Suppressor macrophage treated with lipopolysaccharide for 1 hour (primary cell): ENCODE measurements around the gene GAK.
"Not testable (repeated sequence)": the region's sequence is repeated elsewhere in the genome, so short reads cannot be mapped to it uniquely, and the experiment has no call there.

Experiments
- DNase-seq, 3 donors: peaks; one replicate each; pipeline ENCODE4 v3.0.0-alpha.2; 2020 to 2022

The GAK gene

DNA sequence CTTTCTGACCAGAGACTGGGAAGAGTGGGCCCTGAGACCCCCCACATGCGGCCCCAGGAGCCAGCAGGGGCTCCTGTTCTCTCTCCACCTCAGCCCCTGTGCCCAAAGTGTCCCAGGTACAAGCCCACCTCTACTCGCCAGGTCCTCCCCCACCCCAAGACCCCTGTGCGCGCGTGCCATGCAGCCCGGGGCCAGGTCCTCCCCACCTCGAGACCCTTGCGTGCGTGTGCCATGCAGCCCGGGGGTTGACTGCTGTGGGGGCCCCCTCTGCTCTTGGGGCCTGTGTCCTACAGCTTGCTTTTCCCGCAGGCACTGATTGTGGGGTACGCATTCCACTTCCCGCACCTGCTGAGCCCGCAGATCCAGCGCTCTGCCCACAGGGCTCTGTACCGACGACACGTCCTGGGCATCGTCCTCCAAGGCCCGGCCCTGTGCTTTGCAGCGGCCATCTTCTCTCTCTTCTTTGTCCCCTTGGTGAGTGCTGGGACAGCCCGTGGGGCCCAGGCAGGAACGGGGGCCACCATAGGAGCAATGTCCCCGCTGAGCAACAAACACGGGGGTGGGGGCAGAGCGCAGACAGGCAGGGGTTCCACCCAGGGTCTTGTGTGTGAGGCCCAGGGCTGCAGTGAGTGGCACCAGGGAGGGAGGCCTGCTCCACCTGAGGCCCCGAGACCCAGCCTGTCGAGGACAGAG is 20.9 kb upstream of the GAK start:
- DNase-seq: no peak

DNA sequence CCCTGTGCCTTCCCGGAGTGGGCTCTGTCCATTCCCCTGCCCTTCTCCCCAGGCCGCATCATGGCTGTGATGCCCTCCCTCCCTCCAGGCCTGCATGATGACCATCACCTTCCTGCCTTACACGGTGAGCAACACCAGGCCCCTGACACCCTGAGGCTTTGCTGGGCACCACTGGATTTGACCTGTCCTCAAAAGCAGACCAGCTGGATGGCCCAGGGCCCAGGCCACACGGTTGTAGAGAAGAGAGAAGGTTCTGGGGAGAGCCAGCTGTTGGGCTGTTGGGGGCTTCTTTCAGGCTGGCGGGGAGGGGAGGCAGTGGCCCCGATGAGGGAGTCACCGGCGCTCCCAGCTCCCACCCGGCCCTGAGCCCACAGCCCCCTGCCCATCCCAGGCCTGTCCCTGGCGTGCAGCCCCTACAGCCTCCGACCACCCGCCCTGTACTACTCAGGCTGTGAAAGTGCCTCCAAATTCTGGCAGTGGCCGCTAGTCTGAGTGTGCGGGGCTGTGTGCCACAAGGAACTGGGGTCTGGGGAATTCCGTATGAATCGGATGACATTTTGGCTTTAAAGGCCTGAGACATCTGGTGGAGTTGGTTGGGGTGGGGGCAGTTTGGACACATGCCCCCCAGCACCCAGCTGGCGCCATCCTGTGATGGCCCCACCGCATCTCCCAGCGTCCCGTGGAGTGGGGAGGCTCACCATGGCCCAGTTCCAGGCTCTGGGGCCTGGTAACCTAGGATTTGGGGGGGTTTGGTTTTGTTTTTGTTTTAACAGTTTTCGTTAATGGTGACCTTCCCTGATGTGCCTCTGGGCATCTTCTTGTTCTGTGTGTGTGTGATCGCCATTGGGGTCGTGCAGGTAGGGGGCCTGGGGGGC is 19.7 kb upstream of the GAK start:
- DNase-seq: no peak

DNA sequence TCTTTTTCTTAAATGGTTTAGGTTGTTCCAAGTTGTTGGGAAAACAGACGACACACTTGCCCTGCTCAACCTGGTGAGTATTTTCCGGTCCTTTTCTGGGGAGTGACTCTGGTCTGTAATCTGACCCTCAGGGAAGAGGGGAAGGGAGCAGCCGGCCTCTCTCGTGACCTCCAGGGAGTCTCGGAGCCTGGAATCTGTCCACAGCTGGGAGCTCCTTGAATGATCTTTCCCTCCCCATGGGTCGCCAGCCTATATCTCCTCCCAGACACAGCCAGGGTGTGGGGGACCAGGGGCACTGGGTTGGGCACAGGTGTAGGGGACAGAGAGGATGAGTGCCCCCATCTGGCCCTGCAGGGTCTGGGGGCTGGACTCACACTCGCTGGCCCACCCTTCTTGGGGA is 19.1 kb upstream of the GAK start:
- DNase-seq: no peak

DNA sequence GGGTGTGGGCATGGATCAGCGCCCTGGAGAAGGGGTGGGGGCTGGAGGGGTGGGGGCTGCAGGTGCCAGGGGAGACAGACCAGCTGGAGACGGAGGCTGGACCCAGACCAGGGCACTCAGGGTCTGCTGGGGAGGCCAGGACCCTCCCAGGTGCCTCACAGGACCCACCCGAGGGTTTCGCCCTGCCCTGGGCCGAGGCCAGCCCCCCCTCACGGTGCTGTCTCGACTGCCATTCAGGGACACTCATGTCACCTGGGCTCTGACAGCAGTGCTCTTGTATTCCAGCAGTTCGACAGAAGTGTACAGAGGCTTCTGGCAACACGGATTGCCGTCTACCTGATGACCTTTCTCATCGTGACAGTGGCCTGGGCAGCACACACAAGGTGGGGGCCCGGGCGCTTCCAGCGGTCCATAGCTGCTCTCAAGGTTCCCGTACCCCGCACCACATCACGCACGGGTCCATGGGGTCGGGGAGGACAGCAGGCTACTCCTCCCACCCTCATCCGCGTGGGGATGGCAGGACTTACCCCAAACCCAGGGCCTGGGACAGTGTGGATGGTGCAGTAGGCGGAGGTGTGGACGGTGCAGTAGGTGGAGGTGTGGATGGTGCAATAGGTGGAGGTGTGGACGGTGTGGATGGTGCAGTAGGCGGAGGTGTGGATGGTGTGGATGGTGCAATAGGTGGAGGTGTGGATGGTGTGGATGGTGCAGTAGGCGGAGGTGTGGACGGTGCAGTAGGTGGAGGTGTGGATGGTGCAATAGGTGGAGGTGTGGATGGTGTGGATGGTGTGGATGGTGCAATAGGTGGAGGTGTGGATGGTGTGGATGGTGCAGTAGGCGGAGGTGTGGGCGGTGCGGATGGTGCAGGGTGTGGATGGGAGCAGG is 18.3 kb upstream of the GAK start:
- DNase-seq: no peak

DNA sequence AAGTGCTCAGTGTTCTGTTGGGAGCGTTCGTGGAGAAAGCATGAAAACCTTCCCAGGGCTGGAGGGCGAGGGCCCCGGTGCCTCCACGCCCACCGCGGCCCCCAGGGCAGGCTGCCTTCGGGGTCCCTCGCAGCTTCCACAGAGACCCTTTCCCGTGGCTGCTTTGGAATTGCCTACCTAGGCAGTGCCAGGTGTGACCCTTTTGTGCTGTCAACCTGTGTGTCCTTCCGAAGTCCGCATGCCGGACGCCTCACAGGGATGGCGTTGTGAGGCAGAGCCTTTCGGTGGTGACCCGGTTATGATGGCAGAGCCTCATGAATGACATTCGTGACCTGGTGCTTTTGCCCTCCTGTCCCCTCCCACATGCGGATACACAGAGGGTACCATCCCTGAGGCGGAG is 17.5 kb upstream of the GAK start:
- DNase-seq: no peak

DNA sequence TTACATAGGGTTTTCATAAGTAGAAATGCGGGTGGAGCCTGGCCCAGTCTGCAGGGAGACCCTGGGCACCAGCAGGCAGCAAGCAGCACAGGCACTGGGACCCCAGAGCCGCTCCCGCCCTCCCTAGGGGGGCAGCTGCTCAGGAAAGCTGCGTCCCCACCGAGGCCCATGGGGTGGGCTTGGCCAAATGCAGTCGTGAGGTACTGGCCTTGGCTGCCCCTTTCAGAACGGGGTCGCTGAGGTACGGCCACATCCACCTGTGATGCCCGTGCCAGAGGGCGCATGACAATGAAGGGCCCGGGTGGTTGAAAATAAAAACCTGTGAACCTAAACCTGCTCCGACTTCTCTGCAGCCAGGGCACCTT is 16.8 kb upstream of the GAK start:
- no peak for DNase-seq

DNA sequence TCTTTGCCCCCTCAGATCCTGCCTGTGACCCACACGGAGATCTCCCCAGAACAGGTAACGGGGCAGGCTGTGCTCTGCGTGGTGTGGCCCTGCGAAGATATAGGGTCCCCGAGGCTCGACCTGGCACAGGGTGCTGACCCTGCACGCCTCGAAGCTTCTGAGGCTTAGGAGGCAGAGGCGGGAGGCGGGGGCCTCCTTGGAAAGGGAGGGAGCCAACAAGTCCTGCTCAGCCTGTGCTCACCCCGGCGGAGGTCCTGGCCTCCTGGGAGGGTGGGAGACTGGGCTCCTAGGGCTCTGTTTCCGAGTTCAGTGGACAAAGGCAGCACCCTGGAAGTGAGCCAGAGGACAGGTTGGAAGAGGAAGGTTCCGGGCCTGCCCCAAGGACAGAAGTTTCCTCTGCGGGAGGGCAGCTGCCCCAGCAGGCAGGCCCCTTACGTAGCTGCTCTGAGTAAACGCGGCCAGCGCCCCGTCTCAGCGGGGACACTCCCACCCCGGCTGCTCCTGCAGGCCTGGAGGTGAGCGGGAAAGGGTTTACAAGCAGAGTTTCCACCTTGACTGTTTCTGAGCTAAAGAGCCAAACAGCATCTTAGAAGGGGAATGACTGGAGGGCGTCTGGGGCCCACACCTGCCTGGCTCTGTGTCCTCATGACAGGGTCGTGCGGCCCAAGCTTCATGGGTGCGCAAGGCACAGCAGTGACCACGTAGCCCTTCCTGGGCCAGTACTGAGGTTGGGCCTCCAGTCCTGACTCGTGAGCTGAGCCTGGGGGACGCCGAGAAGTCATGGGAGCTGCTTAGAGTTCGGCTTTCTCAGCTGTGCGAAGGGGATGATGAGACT is 16.2 kb upstream of the GAK start:
- DNase-seq: no peak

DNA sequence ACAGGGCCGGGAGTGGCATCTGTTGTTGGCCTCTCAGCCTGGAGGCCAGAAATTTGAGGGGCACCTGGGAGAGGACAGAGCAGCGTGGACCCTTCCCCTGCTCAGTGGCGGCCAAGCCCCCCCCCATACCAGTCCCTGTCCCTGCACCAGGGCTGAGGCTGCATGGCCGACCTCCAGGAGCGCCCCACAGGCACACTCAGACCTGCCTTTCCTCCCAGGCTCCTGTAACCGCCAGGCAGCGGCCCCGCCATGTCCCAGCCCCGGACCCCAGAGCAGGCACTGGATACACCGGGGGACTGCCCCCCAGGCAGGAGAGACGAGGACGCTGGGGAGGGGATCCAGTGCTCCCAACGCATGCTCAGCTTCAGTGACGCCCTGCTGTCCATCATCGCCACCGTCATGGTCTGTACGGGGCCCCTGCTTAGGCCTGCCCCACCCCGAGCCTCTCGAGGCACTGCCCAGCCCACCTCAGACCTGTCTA is 15.4 kb upstream of the GAK start:
- DNase-seq: no peak

DNA sequence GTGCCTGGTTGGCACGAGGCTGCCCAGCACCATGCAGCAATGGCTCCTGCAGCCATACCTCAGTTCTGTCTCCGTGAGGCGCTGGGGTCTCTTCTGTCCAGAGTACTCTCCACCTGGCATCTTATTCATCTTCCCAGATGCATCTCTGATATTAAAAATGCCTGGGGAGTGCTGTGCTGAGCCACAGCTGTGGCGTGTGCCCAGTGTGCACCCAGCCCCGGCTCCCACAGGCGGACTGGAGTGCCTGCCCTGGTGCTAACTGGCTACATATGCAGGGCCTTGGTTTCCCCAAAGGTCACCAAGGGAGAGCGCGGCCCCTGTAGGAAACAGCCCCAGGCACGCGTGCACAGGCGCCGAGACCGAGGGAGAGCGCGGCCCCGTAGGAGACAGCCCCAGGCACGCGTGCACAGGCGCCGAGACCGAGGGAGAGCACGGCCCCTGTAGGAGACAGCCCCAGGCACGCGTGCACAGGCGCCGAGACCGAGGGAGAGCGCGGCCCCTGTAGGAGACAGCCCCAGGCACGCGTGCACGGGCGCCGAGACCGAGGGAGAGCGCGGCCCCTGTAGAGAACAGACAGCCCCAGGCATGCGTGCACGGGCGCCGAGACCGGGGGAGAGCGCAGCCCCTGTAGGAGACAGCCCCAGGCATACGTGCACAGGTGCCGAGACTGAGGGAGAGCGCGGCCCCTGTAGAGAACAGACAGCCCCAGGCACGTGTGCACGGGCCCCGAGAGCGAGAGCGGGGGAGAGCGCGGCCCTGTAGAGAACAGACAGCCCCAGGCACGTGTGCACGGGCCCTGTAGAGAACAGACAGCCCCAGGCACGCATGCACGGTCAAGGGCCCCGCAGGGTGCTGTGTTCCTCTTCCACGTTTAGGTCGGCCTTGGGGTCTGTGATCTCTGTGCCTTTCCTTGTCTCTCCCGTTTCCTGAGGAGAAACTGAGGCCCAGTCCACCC is 14.7 kb upstream of the GAK start:
- no peak for DNase-seq

DNA sequence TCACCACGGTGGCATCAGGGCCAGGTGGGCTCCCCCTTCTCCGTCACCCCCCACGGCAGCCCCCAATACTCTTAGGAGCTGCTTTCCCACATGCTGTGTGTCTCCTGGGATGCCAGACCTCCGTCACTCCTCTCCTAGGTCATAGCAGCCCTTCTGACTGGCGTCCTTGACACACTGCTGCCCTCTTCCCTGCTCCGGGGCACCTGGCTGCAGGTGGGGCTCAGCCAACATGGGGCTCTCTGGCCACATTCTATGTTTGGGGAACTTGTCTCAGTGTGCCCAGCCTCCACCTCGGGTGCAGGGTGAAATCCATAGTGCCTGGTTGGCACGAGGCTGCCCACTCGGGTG is 14.0 kb upstream of the GAK start:
- no peak for DNase-seq

DNA sequence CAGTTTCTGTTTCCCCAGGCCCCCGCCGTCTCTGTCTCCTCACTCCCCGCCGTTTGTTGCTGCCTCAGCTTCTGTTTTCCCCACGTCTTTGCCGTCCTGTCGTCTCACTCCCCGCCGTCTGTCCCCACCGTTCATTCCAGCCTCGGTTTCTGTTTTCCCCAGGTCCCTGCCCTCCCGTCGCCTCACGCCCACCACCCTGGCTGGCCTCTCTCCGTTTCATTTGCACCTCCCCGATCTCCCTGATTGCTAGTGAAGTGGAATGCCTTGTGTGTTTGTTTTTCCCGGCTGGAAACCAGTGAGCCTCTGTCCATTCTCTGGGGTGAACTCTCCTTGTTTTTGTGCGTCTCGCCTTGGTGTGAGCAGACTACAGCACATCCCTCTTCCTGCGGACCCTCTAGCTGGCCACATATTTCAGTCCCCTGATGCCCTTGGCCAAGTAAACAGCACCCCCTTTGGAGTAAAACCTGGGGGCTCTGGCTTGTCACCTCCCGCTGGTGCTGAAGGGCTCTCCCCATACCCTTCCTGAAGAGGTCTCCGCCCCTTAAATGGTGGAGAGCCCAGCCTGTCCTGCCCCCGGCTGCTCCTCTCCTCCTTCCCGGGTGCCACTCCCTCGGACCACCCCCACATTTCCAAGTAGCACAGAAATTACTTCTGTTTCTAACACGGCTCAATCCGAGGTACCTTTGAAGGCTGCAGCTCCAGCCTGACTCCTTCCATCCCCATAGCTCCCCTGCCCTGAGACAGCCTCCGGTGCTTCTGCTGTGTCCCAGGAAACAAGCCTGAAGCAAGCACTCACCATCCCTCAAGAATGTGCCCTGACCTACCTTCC is 13.4 kb upstream of the GAK start:
- no peak for DNase-seq

DNA sequence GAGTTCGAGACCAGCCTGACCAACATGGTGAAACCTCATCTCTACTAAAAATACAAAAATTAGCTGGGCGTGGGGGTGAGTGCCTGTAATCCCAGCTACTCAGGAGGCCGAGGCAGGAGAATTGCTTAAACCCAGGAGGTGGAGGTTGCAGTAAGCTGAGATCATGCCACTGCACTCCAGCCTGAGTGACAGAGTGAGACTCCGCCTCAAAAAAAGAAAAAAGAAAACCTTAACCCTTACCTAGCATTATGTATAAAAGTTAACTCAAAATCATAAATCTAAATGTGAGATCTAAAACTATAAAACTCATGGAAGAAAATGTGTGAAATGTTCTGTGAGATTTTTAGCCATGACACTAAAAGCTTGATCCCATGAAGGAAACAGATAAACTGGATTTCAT is 7.4 kb upstream of the GAK start:
- DNase-seq: not testable (repeated sequence)

DNA sequence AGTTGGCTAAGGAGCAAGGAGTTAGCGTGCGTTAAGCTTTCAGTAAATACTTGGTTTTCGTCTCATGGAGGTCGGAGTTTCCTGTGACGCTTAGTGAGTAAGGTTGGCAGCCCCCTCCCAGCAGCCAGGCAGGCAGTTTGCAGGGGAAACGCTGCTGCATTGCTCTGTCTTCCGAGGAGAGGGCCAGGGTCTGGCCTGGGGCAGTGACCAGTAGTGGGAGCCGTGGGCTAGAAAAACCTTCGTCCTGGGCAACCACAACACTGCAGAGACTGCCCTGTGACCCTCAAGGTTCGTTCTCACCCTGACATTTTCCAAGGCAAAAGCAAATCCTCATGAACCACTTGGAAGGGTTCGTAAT is 576 bp upstream of the GAK start:
- peak; percentile 40 to 60 (median 49) for DNase-seq

DNA sequence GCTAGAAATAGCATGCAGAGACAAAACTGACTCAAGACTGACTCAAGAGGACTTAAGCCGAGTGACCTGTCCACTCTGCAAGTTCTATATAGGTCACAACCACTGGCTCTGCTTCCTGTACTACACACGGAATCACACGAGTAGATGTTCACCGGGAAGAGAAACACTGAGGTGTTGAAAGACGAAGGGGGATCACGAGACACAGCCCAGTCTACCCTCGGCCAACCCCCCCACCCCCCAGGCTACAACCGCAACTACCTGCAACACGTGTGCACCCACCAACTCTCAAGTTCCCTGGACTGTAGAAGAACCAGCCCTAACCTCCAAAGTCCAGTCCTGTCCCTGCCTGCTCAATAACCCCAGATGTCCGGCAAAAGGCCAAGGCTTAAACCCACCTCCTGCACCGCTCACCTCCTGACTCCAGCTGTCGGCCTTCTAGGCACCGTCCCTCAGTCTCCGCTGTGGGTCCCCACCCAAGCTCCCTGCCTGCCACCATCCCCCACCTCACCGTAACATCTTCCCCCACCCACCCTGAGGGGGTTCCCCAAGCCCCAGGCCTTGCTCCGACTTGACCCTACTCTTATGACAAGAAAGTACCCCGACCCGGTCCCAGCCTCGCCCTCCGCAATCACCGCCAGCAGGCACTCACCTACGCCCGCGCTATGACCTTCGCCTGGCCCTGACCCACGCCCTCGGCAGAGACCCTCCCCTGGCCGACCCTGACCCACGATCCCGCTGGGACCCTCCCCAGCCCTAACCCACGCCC is 739 bp downstream of the GAK start:
- DNase-seq: peak; percentile 63 to 71 (median 65)

DNA sequence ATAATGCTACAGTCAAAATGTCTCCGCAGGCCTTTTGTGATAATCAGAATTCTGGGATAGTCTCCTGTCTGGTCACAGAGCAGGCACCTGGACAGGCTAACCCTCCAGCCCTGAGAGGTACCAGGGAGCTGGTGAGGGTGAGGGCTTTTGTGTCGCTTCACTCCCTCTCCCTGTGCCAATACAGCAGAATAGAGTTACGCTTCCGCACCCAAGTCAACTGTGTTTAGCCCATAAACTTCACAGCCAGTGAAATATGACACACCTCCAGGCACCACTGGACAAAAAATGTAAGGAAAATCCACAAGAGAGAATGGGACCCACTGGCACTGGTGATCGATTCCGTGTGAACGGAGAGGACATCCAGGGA is 1.3 kb downstream of the GAK start:
- DNase-seq: no peak

DNA sequence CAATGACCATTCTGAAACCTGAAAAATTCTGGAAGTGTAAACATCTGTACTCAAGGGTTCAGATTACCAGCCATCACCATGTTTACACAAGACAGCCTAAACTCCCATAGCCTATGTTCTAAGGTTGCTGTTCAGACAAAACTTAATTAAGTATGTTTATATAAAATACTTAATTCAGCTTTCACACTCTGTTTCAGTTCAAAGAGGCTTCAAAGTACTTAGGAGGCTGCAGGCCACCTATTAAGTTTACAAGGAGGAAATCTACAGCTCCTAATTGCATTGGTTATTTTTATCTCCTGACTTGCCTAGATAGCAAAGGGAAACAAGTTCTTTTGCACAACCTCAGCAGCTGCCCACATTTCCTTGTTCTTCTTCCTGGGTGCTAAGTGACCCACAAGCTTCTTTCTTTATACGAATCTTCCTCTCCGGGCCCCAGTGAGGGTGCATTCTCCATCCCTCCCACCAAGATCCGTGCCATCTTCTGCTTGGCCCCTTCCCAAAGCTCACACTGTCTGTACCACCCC is 2.0 kb downstream of the GAK start:
- DNase-seq: peak; percentile 66 to 71 (median 70)

DNA sequence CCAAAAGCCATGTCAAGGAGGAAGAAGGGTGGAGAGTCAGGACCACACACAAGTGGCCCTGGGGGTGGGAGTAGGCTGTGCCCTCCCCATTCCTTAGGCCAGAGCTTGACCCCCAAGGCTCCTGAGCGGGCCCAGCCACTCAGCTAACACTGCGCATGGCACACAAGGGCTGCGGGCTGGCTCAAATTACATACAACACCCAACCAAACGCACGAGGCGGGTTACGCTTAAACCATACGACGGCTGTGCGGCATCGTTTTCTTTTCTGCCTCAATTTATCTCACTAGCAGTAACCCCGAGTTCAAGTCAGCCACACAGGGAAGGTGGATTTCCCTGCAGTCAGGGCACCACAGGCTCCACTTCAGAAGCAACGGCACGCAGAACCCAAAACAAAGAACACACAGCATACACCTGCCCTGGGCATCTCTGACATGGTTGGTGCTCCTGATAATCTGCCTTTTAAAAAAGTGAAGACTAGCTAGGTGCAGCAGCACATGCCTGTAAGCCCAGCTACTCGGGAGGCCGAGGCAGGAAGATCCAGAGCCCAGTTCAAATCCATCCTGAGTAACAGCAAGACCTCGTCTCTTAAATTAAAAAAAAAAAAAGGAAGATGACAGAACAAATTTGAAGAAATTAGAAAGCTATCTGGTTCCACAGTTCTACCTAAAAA is 2.9 kb downstream of the GAK start:
- no peak for DNase-seq

DNA sequence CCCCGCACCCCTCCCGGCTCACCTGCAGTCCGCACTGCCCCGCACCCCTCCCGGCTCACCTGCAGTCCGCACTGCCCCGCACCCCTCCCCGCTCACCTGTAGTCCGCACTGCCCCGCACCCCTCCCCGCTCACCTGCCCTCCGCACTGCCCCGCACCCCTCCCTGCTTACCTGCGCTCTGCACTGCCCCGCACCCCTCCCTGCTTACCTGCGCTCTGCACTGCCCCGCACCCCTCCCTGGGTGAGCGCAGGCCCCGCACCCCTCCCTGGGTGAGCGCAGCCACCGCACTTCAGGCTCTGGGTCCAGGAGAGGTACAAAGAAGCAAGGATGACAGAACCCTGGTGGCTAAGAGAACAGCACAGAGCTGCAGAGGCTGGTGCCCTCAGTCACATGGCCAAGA is 4.5 kb downstream of the GAK start:
- DNase-seq: not testable (repeated sequence)

DNA sequence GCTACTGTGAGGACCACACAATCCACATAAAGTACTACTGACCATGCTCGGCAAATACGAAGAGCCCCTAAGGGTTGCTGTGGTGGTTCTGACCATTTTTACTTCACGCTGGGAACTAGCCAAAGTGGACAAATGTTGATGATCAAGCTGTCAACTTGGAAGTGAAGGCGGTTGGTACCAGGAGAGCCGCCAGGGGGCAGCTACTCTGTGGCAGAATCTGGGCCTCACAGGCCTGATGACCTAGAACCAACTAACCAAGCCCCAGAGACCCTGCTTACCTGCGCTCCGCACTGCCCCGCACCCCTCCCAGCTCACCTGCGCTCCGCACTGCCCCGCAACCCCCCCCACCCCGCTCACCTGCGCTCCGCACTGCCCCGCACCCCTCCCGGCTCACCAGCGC is 5.6 kb downstream of the GAK start:
- no peak for DNase-seq
